HG03045 (cell line): ENCODE measurements around the gene DCC.

ENCODE experiments used
- ATAC-seq: cut with Tn5 transposase; IDR thresholded peaks from one replicate; pipeline ENCODE4 v1.9.1; 2021; ENCODE audit warnings: mild to moderate bottlenecking, moderate library complexity; ENCODE audit not compliant: unreplicated experiment

Gene DCC

GRCh38 chr18:52339891-52340371 is at the start of gene DCC:
TSS of gene DCC (plus strand) at chr18:52340197. CDS start at chr18:52340788, 591 bp downstream.
- no peak for ATAC-seq

- ATAC-seq, result no peak
These were observed 29.3 kb upstream of the DCC start for GRCh38 chr18:52310651-52311050.

GRCh38 chr18:52311331-52311730 is 28.7 kb upstream of the DCC start:
- ATAC-seq, result no peak

GRCh38 chr18:52312346-52312745 is 27.7 kb upstream of the DCC start:
- ATAC-seq, result no peak

GRCh38 chr18:52313213-52313612 is 26.8 kb upstream of the DCC start:
- no peak for ATAC-seq

- ATAC-seq, result no peak
These were observed 20.5 kb upstream of the DCC start for GRCh38 chr18:52319424-52319983.

GRCh38 chr18:52322307-52322706 is 17.7 kb upstream of the DCC start:
- no peak for ATAC-seq

GRCh38 chr18:52323802-52324201 is 16.2 kb upstream of the DCC start:
- ATAC-seq, result no peak

- ATAC-seq, result no peak
These were observed 14.0 kb upstream of the DCC start for GRCh38 chr18:52325997-52326396.

- no peak for ATAC-seq
These were observed 6.1 kb upstream of the DCC start for GRCh38 chr18:52333860-52334259.

GRCh38 chr18:52334307-52334706 is 5.7 kb upstream of the DCC start:
- ATAC-seq, result no peak

GRCh38 chr18:52334896-52335295 is 5.1 kb upstream of the DCC start:
- ATAC-seq, result no peak

GRCh38 chr18:52337276-52337675 is 2.7 kb upstream of the DCC start:
- no peak for ATAC-seq

GRCh38 chr18:52340406-52341102 is 557 bp downstream of the DCC start:
- ATAC-seq, result no peak

- ATAC-seq, result no peak
These were observed 1.1 kb downstream of the DCC start for GRCh38 chr18:52341103-52341432.

GRCh38 chr18:52341608-52342381 is 1.8 kb downstream of the DCC start:
- ATAC-seq, result no peak

GRCh38 chr18:52342456-52342855 is 2.5 kb downstream of the DCC start:
- no peak for ATAC-seq

GRCh38 chr18:52343138-52343537 is 3.1 kb downstream of the DCC start:
- no peak for ATAC-seq

- ATAC-seq, result no peak
These were observed 3.8 kb downstream of the DCC start for GRCh38 chr18:52343731-52344340.

GRCh38 chr18:52344881-52345280 is 4.9 kb downstream of the DCC start:
- no peak for ATAC-seq

- ATAC-seq, result no peak
These were observed 5.4 kb downstream of the DCC start for GRCh38 chr18:52345428-52345827.

- ATAC-seq, result no peak
These were observed 8.2 kb downstream of the DCC start for GRCh38 chr18:52348209-52348608.
